ENCODE data around the gene CLEC2B.

DNA sequence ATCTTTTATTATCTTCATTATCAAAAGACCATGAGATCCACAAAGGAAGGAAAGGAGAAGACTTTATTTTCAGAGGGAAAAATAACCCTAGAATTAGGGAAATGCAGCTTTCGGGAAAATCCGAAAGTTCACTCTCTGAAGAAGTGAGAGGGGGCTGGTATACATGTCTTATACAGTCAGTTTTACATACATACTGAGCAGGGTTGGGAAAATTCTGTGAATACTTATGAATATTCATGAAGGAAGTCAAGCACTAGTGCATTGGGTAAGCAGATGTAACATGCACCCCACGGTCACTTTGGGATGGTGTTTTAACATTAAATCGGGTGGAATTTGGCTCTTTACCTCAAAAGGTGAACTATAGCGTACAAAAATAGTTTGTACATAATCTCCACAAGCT, 57.5 kb downstream of the CLEC2B start:
- TF ChIP-seq, protein P1, sequence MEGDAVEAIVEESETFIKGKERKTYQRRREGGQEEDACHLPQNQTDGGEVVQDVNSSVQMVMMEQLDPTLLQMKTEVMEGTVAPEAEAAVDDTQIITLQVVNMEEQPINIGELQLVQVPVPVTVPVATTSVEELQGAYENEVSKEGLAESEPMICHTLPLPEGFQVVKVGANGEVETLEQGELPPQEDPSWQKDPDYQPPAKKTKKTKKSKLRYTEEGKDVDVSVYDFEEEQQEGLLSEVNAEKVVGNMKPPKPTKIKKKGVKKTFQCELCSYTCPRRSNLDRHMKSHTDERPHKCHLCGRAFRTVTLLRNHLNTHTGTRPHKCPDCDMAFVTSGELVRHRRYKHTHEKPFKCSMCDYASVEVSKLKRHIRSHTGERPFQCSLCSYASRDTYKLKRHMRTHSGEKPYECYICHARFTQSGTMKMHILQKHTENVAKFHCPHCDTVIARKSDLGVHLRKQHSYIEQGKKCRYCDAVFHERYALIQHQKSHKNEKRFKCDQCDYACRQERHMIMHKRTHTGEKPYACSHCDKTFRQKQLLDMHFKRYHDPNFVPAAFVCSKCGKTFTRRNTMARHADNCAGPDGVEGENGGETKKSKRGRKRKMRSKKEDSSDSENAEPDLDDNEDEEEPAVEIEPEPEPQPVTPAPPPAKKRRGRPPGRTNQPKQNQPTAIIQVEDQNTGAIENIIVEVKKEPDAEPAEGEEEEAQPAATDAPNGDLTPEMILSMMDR (conservative IDR thresholded peaks at IDR 0.05; ENCODE audit: low read depth, low read length): no peak
- TF ChIP-seq EZH2 (IDR thresholded peaks at IDR 0.05; ENCODE audit: borderline replicate concordance, low read depth, low read length, poor library complexity, severe bottlenecking): no peak
